LHCN-M2 (cell line): ENCODE measurements around the gene BRF1. TPM values are rescaled to one million over a fixed set of nuclear protein-coding genes. Genes with fewer than 3 reads are reported as not detected.

Experiments used
- DNase-seq: peaks from one replicate; pipeline ENCODE4 v3.0.0-alpha.2; 2012; ENCODE audit warnings: low read depth
- total RNA-seq: library from RNA; depleted of rRNA; stranded (reverse); fragments of >200 nt; gene quantifications from 2 replicates; pipeline ENCODE4 v1.2.3, GENCODE V29; 2014; rRNA removed

The BRF1 gene
- total RNA-seq, 1 experiment from 2014 or later: 28.2 TPM

DNA sequence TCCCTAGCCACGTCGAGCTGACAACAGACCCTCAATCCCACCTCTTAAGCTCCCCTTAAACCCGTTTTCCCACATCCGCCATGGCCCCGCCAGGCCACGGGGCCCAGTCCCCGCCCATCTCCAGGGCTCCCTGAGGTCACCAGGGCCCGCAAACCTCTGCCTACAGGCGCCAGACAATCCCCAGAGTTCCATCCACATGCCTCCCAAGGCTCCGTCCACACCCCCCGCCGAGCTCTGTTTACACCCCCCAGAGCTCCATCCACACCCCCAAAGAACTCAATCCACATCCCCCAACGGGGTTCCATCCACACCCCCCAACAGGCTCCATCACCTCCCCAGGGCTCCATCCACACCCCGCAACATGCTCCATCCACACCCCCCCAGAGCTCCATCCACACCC lies 141.5 kb downstream of the BRF1 start:
- DNase-seq: no peak

Other genes starting within 250 kb of the BRF1 start
- gene GPR132, start 235.6 kb downstream of the BRF1 start, total RNA-seq: not detected in 2 replicates
- gene JAG2, start 132.2 kb downstream of the BRF1 start, total RNA-seq: 0.80 and 3.4 TPM in 2 replicates
- 11.2 and 14.7 TPM in 2 replicates for gene NUDT14, start 119.7 kb downstream of the BRF1 start, total RNA-seq
- gene BTBD6, start 52.5 kb downstream of the BRF1 start, total RNA-seq: 45.1 and 54.7 TPM in 2 replicates
- gene PACS2, start 13.7 kb upstream of the BRF1 start, total RNA-seq: 39.6 and 45.3 TPM in 2 replicates
- 0.06 TPM in 1 of 2 replicates, not detected in the other for gene TEX22, start 97.5 kb upstream of the BRF1 start, total RNA-seq
- 46.7 and 47.9 TPM in 2 replicates for gene MTA1, start 118.8 kb upstream of the BRF1 start, total RNA-seq
- 152 and 159 TPM in 2 replicates for gene CRIP2, start 173.8 kb upstream of the BRF1 start, total RNA-seq
- not detected in 2 replicates for gene CRIP1, start 185.9 kb upstream of the BRF1 start, total RNA-seq
- 25.5 and 29.0 TPM in 2 replicates for gene TEDC1, start 190.2 kb upstream of the BRF1 start, total RNA-seq
- 11.0 and 12.2 TPM in 2 replicates for gene TMEM121, start 225.6 kb upstream of the BRF1 start, total RNA-seq